NCI-H774 (cell line): Measurements from ENCODE around the gene C7orf33.

ENCODE experiments used
- DNase-seq: peaks from one replicate; lab custom pipeline; 2025; lab: John Stamatoyannopoulos, UW

C7orf33 gene

DNA sequence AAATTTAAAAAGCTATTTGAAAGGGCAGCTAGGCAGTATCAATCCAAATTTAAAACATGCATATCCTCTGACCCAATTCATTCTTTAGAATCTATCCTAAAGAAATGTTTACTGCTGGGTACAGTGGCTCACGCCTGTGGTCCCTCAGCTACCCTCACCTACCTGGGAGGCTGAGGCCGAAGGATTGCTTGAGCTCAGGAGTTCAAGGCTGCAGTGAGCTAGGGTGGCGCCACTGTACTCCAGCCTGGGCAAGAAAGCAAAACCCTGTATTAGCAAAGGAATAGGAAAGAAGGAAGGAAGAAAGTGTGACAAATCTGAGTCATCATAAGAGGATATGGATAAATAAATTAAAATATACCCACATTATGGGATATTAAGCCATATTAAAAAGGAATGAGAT lies 36.3 kb downstream of the C7orf33 start:
- DNase-seq: no peak

DNA sequence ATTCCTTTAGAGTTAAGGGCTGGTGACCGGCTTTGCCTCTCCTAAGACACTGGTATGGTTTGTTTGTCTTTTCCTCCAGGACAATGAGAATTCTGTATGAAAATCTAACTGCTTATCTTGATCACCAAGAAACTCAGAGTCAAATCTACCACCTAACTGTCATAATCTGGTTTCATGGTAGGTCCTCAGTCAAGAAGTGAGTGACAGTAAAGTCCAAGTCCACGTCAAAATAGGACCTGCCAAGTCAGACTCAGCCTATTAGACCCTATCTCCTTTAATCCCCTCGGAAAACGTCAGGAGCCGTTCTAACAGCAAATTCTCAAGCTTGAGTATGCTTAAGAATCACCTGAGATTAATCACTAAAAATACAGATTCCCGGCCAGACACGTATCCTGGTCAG lies 37.4 kb downstream of the C7orf33 start:
- no peak for DNase-seq

DNA sequence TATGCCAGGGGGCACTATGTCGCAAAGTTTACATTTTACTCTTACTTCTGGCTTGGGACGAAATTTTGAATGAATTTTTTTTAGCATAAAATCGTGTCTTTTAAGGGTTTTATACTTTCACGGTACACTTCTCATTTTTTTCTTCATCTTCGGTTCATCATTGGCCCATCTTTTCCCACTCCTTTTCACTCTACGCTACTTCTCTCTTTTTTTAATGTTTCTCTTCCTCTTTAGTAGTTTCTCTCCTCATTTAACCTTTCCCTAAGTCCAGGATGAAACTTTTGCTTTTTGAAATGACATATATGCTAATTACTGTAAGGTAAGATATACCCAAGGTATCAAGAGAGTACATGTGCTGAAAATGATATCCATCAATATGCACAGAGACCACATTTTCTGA lies 39.5 kb downstream of the C7orf33 start:
- DNase-seq: no peak

DNA sequence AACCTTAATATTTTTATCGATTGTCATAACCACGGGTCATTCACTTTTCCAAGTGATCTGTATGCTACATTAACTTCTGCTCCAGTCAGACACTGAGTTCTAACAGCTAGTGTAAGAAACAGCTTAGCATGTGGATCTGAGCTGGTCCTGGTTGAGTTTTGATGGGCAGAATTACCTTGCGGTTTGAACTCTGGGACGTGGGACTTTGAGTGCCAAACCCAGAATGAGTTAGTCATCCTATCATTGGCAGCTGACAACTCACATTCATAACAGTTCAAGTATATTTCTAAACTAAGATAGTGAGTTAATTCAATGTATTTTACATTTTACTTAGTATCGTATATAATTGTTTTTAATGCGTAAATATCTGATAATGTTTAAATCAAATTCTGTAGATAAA lies 43.2 kb downstream of the C7orf33 start:
- DNase-seq: no peak

DNA sequence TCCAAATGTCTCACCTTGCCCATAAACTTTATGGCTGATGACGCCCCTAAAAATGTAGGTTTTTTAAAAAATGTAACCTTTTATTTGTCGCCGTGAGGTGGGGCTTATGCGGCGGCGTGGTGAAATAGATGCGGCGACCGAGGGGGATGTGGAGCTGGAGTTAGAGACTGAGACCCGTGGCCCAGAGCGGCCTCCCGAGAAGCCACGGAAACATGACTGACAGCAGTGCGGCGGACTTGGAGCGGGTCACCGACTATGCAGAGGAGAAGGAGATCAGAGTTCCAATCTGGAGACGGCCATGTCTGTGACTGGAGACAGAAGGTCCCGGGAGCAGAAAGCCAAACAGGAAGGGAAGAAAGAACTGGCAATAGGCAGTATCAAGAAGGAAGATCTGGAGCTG lies 46.5 kb downstream of the C7orf33 start:
- DNase-seq: no peak

DNA sequence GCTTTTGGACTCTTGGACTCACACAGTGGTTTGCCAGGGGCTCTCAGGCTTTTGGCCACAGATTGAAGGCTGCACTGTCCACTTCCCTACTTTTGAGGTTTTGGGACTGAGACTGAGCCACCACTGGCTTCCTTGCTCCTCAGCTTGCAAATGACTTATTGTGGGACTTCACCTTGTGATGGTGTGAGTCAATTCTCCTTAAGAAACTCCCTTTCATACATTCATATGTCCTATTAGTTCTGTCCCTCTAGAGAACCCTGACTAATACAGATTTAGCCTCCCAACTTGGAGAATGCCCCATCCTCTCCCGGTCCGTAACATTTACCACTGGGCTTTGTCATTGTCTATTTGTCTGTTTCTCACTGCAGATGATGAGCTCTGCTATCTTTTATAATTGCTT lies 55.3 kb downstream of the C7orf33 start:
- DNase-seq: no peak

DNA sequence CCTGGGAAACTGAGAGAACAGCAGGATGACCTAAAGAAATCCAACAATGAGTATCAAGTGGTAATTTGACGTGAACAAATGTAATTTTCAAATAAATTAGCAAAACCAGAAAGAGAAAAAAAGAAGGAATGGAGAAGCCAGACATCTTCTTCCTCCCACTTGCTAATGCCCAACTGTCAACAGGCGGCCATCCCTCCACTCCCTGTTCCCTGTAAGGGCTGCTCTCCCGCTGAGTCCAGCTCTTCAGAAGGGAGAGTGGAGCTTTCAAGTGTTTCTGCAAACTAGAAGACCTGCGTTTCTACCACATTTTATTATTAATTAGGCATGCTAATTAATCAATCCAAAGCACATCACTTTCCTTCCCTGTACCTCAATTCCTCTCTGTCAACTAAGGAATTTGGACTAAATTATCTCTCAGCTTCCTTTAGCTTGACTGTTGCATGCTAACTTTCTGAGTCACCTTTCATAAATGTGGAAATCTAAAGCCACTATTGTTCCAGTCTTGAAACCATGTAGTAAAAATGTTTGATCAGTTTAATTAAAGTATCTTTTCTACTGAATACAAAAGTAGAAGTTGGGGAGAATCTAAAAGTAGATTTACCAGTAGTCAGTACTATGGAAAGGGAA lies 59.8 kb downstream of the C7orf33 start:
- DNase-seq: no peak

DNA sequence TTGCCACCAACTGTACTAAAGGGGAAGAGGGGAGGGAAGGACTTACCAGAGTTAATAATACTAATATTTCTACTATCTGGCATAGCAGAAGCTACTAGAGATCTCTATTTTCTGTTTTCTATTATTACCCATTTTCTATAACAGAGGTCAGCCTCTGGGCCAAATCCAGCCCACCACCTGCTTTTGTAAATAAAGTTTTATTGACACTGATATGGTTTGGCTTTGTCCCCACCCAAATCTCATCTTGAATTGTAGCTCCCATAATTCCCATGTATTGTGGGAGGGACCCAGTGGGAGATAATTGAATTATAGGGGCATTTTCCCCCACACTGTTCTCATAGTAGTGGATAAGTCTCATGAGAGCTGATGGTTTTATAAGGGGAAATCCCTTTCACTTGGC lies 62.2 kb downstream of the C7orf33 start:
- no peak for DNase-seq

DNA sequence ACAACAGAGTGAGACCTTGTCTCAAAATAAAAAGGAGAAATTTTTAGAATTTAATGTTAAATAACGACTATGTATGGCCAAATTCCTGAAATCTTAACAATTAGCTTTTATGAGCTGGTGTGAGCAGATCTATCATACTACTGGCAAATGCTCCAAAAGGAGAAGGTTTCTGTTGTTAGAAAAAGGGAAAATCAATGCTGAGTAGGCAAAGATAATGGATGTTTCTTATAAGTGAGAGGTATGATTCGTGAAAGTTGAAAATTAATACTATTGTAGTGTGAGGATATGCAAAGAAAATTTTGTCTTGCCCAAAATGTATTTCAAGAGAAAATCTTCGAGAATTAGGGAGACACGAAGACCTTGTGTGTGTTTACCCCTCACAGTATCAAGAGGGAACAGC lies 67.4 kb downstream of the C7orf33 start:
- no peak for DNase-seq

DNA sequence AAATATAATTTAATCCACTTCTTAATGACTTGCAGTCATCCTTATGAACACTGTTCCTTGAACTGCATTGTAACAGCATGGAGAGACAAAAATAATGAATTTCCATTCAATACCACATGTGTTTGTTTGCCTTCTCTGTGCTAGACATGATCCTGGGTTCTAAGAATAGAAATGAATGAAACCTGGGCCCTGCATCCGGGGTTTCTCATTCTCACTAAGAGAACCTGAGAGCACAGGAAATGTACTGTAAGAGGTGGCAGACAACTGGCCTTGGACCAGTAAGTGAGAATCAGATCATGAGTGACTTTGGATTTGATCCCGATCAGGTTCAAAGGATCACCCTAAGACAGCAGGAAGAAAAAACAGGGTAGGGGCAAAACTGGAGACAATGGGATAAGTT lies 70.9 kb downstream of the C7orf33 start:
- no peak for DNase-seq

DNA sequence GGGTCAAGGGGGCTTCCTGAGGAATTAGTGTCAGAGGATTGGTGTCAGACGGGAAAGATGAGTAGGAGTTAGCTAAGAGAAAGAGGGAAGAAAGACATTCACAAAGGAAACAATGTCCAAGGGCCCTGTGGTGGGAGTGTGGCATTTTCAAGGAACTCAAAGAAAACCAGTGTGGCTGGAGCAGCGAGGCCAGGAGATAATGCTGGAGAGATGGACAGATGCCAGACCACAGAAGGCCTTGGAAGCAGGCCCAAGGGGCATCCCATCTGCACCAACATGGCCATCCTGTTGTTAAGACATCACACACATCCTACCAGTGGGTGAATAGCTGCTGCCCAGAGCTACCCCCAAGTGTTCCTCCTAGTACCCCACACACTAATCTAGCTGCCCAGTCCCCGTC lies 72.1 kb downstream of the C7orf33 start:
- DNase-seq: no peak

DNA sequence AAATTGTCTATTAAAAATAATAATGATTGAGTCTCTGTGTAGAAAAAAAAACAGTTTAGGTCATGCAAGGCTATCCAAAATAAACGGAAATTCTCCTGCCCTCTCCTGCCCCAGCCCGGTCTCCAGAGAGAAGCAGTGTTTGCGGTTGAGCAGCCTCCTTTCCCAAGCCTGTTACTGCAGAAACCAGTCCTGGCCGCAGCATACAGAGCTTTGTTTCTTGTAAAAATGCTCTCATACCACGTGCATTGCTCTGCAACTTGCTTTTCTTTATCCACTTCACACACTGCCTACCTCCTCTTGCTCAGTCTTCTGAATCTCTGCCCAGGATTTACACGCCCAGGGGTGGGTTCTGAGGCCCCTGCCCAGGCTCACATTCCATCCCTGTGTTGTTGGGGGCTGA lies 73.8 kb downstream of the C7orf33 start:
- no peak for DNase-seq

DNA sequence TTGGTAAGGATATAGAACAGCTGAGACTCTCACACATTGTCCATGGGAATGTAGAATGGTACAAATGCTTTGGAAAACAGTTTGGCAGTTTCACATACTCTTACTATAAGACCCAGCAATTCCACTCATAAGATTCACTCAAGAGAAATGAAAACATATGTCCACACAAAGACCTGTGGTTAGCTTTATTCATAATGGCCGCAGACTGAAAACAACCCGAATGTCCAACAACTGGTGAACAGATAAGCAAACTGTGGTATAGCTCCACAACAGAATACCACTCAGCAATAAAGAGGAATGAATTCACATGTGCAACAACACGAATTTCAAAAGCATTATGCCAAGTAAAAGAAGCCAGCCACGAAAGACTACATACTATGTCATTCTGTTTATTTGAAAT lies 74.7 kb downstream of the C7orf33 start:
- DNase-seq: no peak
